ENCODE measurements around the gene C6orf132. TPM values are rescaled to one million over a fixed set of nuclear protein-coding genes. Genes with fewer than 3 reads are reported as not detected.

The C6orf132 gene
- total RNA-seq, 1 experiment from 2014 or later = 0.11 TPM

DNA sequence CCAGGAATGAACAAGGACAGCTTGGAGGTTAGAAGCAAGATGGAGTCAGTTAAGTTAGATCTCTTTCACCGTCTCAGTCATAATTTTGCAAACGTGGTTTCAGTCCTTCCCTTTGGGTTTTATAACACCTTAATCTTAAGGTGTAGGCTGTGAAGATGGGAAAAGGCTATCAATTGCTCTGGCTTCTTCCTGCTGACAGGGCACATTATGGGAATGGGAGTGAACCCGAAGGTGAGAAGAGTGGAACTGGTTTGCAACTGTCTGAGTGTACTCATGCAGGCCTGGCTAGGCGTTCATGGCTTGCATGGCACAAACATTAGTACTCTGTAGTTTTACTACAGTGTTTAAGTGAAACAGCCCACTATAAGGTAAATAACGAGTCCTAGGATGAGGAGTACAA is 82.7 kb downstream of the C6orf132 start:
- no peak overlapping the region for H3K27ac ChIP-seq (ENCODE audit: low read length)
- no peaks in the 10 kb centered on the region for H4K20me1 ChIP-seq (ENCODE audit: insufficient read depth, low read depth, low read length)
- H3K27me3 ChIP-seq (ENCODE audit: low read length) = no peaks in the 10 kb centered on the region
- H3K9ac ChIP-seq (ENCODE audit: low read length) = no peak overlapping the region
- no peak for DNase-seq
- peaks cover 49% of the 10 kb centered on the region for H3K36me3 ChIP-seq (ENCODE audit: insufficient read depth, low read length)
- no peaks in the 10 kb centered on the region for H3K4me1 ChIP-seq (ENCODE audit: low read length)
- no peaks in the 10 kb centered on the region for H3K9me2 ChIP-seq (replicated peaks; ENCODE audit: insufficient read depth, low read length)
- no peak overlapping the region for H3K4me2 ChIP-seq (ENCODE audit: low read depth, low read length, poor library complexity, severe bottlenecking)
- H2AFZ ChIP-seq (ENCODE audit: low read length) = no peak overlapping the region
- no peaks in the 10 kb centered on the region for H3K9me3 ChIP-seq (ENCODE audit: low read length)
- no peaks in the 10 kb centered on the region for H3K79me2 ChIP-seq (ENCODE audit: low read length)
- H3K4me3 ChIP-seq (ENCODE audit: low read length) = no peak overlapping the region

DNA sequence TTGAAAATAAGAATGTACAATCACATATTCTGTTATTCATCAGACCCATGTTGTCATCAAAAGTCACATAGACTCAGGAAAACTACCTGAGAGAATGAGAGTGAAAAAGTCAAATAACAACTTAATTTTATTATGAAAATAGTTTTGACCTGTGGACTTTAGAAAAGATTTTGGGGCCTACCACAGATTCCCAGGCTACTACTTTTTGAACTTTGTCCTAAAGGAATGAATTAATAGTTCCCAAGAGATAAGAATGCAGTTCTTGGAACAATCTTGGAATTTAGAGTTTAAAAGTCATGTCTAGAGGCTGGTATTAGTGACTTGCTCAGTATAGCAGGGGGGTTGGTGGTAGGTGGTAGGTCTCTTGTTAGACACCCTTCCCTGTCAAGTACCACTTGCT is 88.8 kb downstream of the C6orf132 start:
- H2AFZ ChIP-seq (ENCODE audit: low read length) = no peak overlapping the region
- H3K79me2 ChIP-seq (ENCODE audit: low read length) = peaks cover 18% of the 10 kb centered on the region
- no peak overlapping the region for H3K4me2 ChIP-seq (ENCODE audit: low read depth, low read length, poor library complexity, severe bottlenecking)
- H4K20me1 ChIP-seq (ENCODE audit: insufficient read depth, low read depth, low read length) = no peaks in the 10 kb centered on the region
- peaks cover 43% of the 10 kb centered on the region for H3K36me3 ChIP-seq (ENCODE audit: insufficient read depth, low read length)
- no peak overlapping the region for H3K4me3 ChIP-seq (ENCODE audit: low read length)
- peaks cover 24% of the 10 kb centered on the region for H3K4me1 ChIP-seq (ENCODE audit: low read length)
- no peaks in the 10 kb centered on the region for H3K9me3 ChIP-seq (ENCODE audit: low read length)
- no peaks in the 10 kb centered on the region for H3K27me3 ChIP-seq (ENCODE audit: low read length)
- H3K27ac ChIP-seq (ENCODE audit: low read length) = no peak overlapping the region
- no peak overlapping the region for H3K9ac ChIP-seq (ENCODE audit: low read length)
- no peaks in the 10 kb centered on the region for H3K9me2 ChIP-seq (replicated peaks; ENCODE audit: insufficient read depth, low read length)
- no peak for DNase-seq

DNA sequence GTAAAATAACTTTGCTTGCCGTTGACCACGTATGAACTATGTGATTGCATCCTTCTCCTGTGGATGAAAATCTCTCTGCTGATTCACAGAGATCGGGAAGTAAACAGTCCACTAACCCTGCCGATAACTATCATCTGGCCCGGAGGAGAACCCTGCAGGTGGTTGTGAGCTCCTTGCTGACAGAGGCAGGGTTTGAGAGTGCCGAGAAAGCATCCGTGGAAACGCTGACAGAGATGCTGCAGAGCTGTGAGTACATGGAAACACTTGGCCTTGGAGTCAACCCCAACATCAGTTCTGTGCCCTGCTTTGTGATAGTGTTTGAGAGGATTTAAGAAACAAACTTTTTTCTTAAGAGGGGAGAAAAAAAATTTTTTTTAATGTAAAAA is 91.2 kb downstream of the C6orf132 start:
- peak overlapping the region; percentile 88 for H3K4me2 ChIP-seq (ENCODE audit: low read depth, low read length, poor library complexity, severe bottlenecking)
- H2AFZ ChIP-seq (ENCODE audit: low read length) = no peak overlapping the region
- no peaks in the 10 kb centered on the region for H3K9me2 ChIP-seq (replicated peaks; ENCODE audit: insufficient read depth, low read length)
- peaks cover 18% of the 10 kb centered on the region for H3K79me2 ChIP-seq (ENCODE audit: low read length)
- H4K20me1 ChIP-seq (ENCODE audit: insufficient read depth, low read depth, low read length) = no peaks in the 10 kb centered on the region
- H3K36me3 ChIP-seq (ENCODE audit: insufficient read depth, low read length) = peaks cover 25% of the 10 kb centered on the region
- H3K4me3 ChIP-seq (ENCODE audit: low read length) = peak overlapping the region; percentile 91
- no peaks in the 10 kb centered on the region for H3K27me3 ChIP-seq (ENCODE audit: low read length)
- peaks cover 46% of the 10 kb centered on the region for H3K4me1 ChIP-seq (ENCODE audit: low read length)
- peak overlapping the region; percentile 86 for H3K9ac ChIP-seq (ENCODE audit: low read length)
- no peaks in the 10 kb centered on the region for H3K9me3 ChIP-seq (ENCODE audit: low read length)
- no peak for DNase-seq
- peak overlapping the region; percentile 77; the same call in 1 of the 2 replicates for H3K27ac ChIP-seq (ENCODE audit: low read length)

Other genes with a start within 250 kb of the C6orf132 start
- gene USP49, start 247.2 kb downstream of the C6orf132 start, total RNA-seq (2014; rRNA removed; shearing (Covaris generic); ENCODE audit: low replicate concordance) = 6.5 and 10.7 TPM in 2 replicates
- 24.1 and 31.5 TPM in 2 replicates for gene MED20, start 221.5 kb downstream of the C6orf132 start, total RNA-seq (2014; rRNA removed; shearing (Covaris generic); ENCODE audit: low replicate concordance)
- gene BYSL, start 221.1 kb downstream of the C6orf132 start, total RNA-seq (2014; rRNA removed; shearing (Covaris generic); ENCODE audit: low replicate concordance) = 17.9 and 32.8 TPM in 2 replicates
- gene CCND3, start 200.8 kb downstream of the C6orf132 start, total RNA-seq (2014; rRNA removed; shearing (Covaris generic); ENCODE audit: low replicate concordance) = 63.5 and 74.8 TPM in 2 replicates
- 25.8 and 25.9 TPM in 2 replicates for gene TAF8, start 92.1 kb downstream of the C6orf132 start, total RNA-seq (2014; rRNA removed; shearing (Covaris generic); ENCODE audit: low replicate concordance)
- gene GUCA1A, start 30.7 kb upstream of the C6orf132 start, total RNA-seq (2014; rRNA removed; shearing (Covaris generic); ENCODE audit: low replicate concordance) = not detected in 2 replicates
- not detected in 2 replicates for gene GUCA1B, start 52.3 kb upstream of the C6orf132 start, total RNA-seq (2014; rRNA removed; shearing (Covaris generic); ENCODE audit: low replicate concordance)
- 34.7 and 54.2 TPM in 2 replicates for gene MRPS10, start 75.2 kb upstream of the C6orf132 start, total RNA-seq (2014; rRNA removed; shearing (Covaris generic); ENCODE audit: low replicate concordance)